ENCODE data around the gene TRNAU1AP.
"Not testable (repeated sequence)": the region's sequence is repeated elsewhere in the genome, so short reads cannot be mapped to it uniquely, and the experiment has no call there.

The TRNAU1AP gene

DNA sequence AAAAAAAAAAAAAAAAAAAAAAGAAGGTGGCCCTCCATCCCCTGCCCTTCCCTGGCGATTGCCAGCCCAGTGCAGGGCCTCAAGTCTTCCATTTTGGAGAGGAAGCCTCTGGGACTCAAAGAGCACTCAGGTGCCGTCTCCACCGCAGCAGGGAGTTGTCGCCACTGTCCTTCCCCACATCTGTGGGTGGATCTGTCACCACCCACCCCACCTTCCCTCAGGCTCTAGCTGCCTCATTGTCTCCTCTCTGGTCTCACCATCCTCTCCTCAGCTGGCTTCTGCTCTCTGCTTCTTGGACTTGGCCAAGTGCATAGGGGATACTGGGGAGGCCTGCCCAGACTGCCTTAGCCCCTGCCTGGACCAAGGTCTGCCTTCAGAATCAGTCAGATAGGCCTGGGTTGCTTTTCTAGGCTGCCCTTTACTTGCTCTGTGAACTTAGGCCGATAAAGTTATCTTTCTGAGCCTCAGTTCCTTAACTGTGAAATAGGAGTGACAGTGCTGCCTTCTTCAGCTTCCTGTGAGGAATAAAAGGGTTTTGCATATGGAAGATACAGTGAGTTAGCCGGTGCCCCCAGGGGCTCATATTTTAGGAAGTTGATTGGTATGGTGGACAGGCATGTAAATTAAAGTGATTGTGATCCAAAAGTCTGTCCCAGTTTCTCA, 31.3 kb upstream of the TRNAU1AP start:
- DNase-seq (ENCODE audit: low spot score) = no peak

GRCh38 chr1:28522537-28522936, 30.3 kb upstream of the TRNAU1AP start:
- DNase-seq (ENCODE audit: low spot score) = not testable (repeated sequence)

DNA sequence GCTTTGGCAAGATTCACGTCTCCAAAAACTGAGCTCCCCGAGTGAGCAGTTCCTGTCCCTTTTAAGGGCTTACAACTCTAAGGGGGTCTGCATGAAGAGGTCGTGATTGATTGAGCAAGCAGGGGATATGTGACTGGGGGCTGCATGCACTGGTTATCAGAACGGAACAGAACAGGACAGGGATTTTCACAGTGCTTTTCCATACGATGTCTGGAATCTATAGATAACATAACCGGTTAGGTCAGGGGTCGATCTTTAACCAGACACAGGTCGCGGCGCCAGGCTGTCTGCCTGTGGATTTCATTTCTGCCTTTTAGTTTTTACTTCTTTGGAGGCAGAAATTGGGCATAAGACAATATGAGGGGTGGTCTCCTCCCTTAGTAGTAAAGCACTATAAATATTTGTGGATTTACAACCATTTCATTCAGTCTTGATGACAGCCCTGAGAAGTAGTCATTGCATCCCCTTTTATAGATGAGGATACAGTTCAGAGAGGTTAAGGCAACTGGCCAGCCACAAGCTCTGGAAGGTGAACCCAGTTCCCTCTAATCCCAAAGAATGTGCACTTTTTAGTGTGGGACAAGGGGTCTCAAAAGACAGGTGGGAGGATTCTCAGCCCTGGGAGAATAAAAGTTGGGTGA, 27.8 kb upstream of the TRNAU1AP start:
- not testable (repeated sequence) for DNase-seq (ENCODE audit: low spot score)

- no peak for DNase-seq (ENCODE audit: low spot score)
These were observed 26.0 kb upstream of the TRNAU1AP start for GRCh38 chr1:28526886-28527285.

- no peak for DNase-seq (ENCODE audit: low spot score)
These were observed 22.4 kb upstream of the TRNAU1AP start for GRCh38 chr1:28530456-28530855.

- DNase-seq (ENCODE audit: low spot score) = no peak
These were observed 18.2 kb upstream of the TRNAU1AP start for GRCh38 chr1:28534671-28535070.

- DNase-seq (ENCODE audit: low spot score) = no peak
These were observed 17.7 kb upstream of the TRNAU1AP start for GRCh38 chr1:28535180-28535579.

- no peak for DNase-seq (ENCODE audit: low spot score)
These were observed 15.3 kb upstream of the TRNAU1AP start for GRCh38 chr1:28537457-28538199.

DNA sequence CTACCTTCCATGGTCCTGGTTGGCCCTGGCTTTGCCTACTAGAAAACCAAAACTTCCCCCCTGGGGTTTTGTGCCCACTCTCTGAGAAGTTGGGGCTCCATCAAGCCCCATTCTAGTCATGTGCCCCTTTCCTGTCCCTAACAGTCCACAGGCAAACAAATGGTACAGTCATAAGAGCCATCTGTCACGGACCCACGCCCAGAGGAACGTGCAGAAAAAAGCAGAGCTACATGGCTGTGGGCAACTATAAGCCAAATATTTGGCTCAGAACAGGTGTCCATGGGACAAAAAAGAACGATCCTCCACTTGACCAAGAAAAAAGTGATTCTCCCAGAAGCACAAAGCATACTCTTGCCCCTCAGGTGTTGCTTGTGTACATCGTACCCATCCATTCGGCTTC, 14.6 kb upstream of the TRNAU1AP start:
- no peak for DNase-seq (ENCODE audit: low spot score)

- DNase-seq (ENCODE audit: low spot score) = no peak
These were observed 12.2 kb upstream of the TRNAU1AP start for GRCh38 chr1:28540651-28541050.

DNA sequence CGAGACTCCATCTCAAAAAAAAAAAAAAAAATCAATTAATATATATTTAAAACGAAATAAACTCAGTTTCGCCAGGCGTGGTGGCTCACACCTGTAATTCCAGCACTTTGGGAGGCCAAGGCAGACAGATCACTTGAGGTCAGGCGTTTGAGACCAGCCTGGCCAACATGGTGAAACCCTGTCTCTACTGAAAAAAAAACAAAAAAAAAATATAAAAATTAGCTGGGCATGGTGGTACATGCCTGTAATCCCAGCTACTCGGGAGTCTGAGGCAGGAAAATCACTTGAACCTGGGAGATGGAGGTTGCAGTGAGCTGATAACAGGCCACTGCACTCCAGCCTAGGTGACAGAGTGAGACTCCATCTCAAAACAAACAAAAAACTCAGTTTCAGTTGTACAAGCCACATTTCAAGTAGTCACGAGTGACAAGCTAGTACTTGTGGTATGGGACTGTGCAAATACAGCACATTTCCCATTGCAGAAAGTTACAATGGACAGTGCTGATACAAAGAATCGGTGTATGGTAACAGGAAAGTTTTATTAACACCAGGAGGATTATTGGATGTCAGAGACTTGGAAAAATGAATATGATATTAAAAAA, 11.4 kb upstream of the TRNAU1AP start:
- DNase-seq (ENCODE audit: low spot score) = not testable (repeated sequence)

- DNase-seq (ENCODE audit: low spot score) = no peak
These were observed 7.6 kb upstream of the TRNAU1AP start for GRCh38 chr1:28545246-28545628.

DNA sequence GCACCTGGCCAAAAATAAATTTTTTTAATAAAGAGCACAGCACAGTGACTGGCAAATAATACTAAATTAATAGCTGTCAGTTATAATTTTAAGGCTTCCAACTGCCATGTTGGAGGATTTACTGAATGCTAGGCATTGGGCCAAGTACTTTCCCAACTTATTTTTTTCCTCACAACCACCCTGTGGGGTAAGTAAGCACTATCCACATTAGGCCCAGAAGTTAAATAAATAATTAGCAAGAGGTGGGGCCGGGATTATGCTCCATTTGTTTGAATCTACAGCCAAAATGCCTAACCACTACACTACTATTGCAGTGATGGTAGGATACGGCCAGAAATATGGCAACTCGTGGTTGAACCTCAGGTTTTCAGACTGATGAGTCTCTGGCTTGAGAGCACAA, 4.6 kb upstream of the TRNAU1AP start:
- no peak for DNase-seq (ENCODE audit: low spot score)

GRCh38 chr1:28551381-28551780, 1.5 kb upstream of the TRNAU1AP start:
- DNase-seq (ENCODE audit: low spot score) = no peak

DNA sequence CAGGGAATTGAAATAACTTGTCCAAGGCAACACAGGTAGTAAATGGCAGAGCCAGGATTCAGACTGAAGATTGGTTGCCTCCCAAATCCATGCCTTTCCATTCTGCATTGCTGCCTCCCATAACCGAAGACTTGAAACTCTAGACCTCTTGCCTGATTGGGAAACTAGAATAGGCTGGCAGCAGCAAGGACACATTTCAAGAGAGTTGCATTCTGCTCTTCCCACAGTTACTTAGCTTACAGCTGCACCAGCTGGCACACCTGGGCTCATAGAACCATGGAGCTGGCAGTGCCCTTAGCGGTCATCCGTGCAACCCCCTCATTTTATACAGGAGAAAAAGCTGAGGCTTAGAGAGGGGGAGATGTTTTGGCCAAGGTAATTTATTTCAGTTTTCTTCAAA, 8.0 kb downstream of the TRNAU1AP start:
- DNase-seq (ENCODE audit: low spot score) = no peak

GRCh38 chr1:28564310-28564709, 11.4 kb downstream of the TRNAU1AP start:
- no peak for DNase-seq (ENCODE audit: low spot score)

DNA sequence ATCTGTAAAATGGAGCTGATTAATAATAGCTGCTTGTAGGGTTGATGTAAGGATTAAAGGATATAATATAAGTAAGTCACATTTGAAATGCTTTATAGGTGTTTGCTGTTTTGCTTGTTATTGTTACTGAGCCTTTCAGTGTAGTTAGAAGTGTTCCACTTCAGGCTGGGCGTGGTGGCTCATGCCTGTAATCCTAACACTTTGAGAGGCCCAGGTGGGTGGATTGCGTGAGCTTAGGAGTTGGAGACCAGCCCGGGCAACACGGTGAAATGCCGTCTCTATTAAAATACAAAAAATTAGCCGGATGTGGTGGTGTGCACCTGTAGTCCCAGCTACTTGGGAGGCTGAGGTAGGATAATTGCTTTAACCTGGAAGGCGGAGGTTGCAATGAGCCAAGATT, 12.2 kb downstream of the TRNAU1AP start:
- DNase-seq (ENCODE audit: low spot score) = no peak

DNA sequence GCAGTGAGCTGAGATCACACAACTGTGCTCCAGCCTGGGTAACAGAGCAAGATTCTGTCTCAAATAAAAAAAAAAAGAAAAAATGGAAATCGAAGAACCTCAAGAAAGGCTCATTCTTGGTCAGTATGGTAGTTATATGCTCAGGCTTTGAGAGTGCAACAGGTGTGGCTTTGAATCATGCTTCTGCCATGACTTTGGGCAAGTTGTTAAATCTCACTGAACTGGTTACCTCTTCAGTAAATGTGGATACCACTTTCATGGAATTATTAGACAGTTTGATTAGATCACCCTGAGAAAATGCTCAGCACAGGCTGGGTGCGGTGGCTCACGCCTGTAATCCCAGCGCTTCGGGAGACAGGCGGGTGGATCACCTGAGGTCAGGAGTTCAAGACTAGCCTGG, 12.8 kb downstream of the TRNAU1AP start:
- DNase-seq (ENCODE audit: low spot score) = no peak

- DNase-seq (ENCODE audit: low spot score) = no peak
These were observed 14.0 kb downstream of the TRNAU1AP start for GRCh38 chr1:28566931-28567330.

DNA sequence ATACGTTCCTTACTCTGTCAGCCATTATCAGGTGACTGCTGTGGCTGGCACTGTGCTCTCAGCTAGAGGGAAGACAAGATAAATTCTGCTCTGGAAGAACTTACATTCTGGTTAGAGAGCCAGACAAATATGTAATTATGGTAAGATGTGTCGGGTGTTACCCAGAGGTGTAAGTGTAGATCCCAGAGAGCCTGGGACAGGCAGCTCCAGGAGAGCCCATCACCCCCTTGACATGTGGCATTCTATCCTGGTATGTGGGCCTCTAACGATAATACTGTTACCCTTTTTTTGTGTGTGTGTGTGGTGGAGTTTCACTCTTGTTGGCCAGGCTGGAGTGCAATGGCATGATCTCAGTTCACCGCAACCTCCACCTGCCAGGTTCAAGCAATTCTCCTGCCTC, 19.0 kb downstream of the TRNAU1AP start:
- DNase-seq (ENCODE audit: low spot score) = no peak

GRCh38 chr1:28572891-28573290, 20.0 kb downstream of the TRNAU1AP start:
- DNase-seq (ENCODE audit: low spot score) = not testable (repeated sequence)

DNA sequence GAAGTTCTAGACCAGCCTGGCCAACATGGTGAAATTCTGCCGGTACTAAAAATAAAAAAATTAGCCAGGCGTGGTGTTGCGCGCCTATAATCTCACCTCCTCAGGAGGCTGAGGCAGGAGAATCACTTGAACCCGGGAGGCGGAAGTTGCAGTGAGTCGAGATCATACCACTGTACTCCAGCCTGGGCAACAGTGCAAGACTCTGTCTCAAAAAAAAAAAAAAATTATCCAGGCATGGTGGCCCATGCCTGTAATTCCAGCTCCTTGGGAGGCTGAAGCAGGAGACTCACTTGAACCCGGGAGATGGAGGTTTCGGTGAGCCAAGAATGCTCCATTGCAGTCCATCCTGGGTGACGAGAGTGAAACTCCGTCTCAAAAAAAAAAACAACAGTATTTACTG, 20.7 kb downstream of the TRNAU1AP start:
- no peak for DNase-seq (ENCODE audit: low spot score)
